Measurements from ENCODE around the gene LDHB.

DNA sequence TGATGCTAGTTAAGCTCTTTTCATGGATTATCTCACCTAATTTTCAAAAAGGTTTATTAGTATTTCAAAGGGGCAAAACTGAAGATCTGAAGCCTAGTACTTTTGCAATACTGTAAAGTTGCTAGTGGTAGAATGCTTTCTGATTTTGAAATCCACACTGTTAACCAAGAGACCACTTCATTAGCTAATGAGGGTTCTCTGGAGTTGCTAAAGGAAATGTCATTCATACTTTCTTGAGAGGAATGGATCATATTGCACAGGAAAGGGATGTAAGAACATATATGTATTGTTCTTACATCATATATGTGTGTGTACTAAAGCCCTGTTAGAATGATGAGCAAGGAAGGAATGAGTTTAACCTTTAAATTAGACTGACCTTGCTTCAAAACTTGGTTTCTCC, 39.0 kb upstream of the LDHB start:
- TF ChIP-seq CTCF (IDR thresholded peaks at IDR 0.05) (no peak), POLR2AphosphoS5 (IDR thresholded peaks at IDR 0.05) (no peak), POLR2A (IDR thresholded peaks at IDR 0.05) (no peak)
